Heart right ventricle (tissue), 16 donors: ENCODE measurements around the gene PPM1J. TPM values are rescaled to one million over a fixed set of nuclear protein-coding genes. Genes with fewer than 3 reads are reported as not detected.
"Not testable (repeated sequence)": the region's sequence is repeated elsewhere in the genome, so short reads cannot be mapped to it uniquely, and the experiment has no call there.

Experiments
- ATAC-seq, 8 donors: fragments of 200-7000 bp; cut with Tn5 transposase; one replicate each; pipeline ENCODE4 v1.9.1; 2020; ENCODE audit warnings: mild to moderate bottlenecking in 8 of 8, moderate library complexity in 8 of 8, moderate number of reproducible peaks in 1 of 8
- DNase-seq, 2 donors: peaks; one replicate each; pipeline ENCODE4 v3.0.0-alpha.2; 2020
- H3K27ac ChIP-seq, 10 donors: fragments of 200-600 bp; sonication (generic) in 2 of 10; one replicate each; pipeline versions ENCODE4 v1.5.0 to v1.8.0; 2020 to 2022; ENCODE audit warnings: mild to moderate bottlenecking in 3 of 10
- H3K27me3 ChIP-seq, 7 donors: fragments of 200-600 bp; one replicate each; pipeline ENCODE4 v1.8.0; 2021 to 2022; ENCODE audit warnings: mild to moderate bottlenecking in 2 of 7
- H3K36me3 ChIP-seq, 9 donors: fragments of 200-600 bp; sonication (generic) in 1 of 9; one replicate each; pipeline versions ENCODE4 v1.5.0 to v1.8.0; 2020 to 2022; ENCODE audit warnings: mild to moderate bottlenecking in 2 of 9
- H3K4me1 ChIP-seq, 9 donors: fragments of 200-600 bp; sonication (generic) in 1 of 9; one replicate each; pipeline versions ENCODE4 v1.5.0 to v1.8.0; 2020 to 2022; ENCODE audit warnings: mild to moderate bottlenecking in 4 of 9
- H3K4me3 ChIP-seq, 10 donors: fragments of 200-600 bp; sonication (generic) in 2 of 10; one replicate each; pipeline versions ENCODE4 v1.5.0 to v1.8.0; 2020 to 2022; ENCODE audit warnings: mild to moderate bottlenecking in 7 of 10, moderate library complexity in 2 of 10
- H3K9me3 ChIP-seq, 11 donors: fragments of 200-600 bp in 10 of 11; sonication (generic) in 2 of 11; one replicate each; pipeline versions ENCODE4 v1.5.0 to v1.8.0; 2013 to 2022; ENCODE audit warnings: mild to moderate bottlenecking in 2 of 11, control low read depth in 1 of 11, moderate library complexity in 1 of 11
- WGBS, 2 donors: extraction: QIAGEN DNeasy Blood & Tissue Kit; methylation state at CpG; one replicate each; pipeline ENCODE4 v1.1.7; 2013; ENCODE audit warnings: inconsistent platforms in 1 of 2; 5-methylcytosine and 5-hydroxymethylcytosine counted together
- intact Hi-C, 10 donors: fragments of 100-400 bp; cut with DNase I; formaldehyde crosslinking; loops; one replicate each; pipeline versions ENCODE4 v1.11.1 to v1.14.2; 2022
- polyA plus RNA-seq, 2 donors: library from polyadenylated mRNA; stranded (reverse); fragments of 200-250 nt; gene quantifications; one replicate each; pipeline ENCODE4 v1.2.3, GENCODE V29; 2013
- total RNA-seq, 10 donors: library from RNA; stranded (reverse); fragmentation: NEBNext Ultra II Directional in 3 of 10; extraction: Animal tissue kit (Norgen Biotek cat#: 25700) in 3 of 10; gene quantifications; one replicate each; pipeline versions ENCODE4 v1.2.1 to v1.2.4, GENCODE V29; 2021 to 2023
- TF ChIP-seq, protein P1 (sequence below), 9 donors: fragments of 200-600 bp; sonication (generic) in 2 of 9; IDR thresholded peaks; one replicate each; pipeline versions ENCODE4 v1.5.0 to v1.8.0; 2021 to 2022; ENCODE audit warnings: antibody characterized with exemption in 9 of 9, mild to moderate bottlenecking in 5 of 9, moderate library complexity in 1 of 9
- donor health status: Arrhythmogenic right ventricular cardiomyopathy.
- donor health status: ischemic (EF 13 %, LVEDD 7.1; RV severe dilation, severe dysfunction).
- donor health status: healthy with polysubstance abuse.
- donor health status: DM: no; HTN: yes; CAD: no.
- donor health status: DM: no; HTN: no; CAD: no.
- donor health status: ischemic (EF 25% LVEDD 6.9; RV normal size, moderate dysfunction).
- donor health status: ischemic (EF 25% LVEDD 5.7; RV mildly dilated, moderate dysfunction).
- donor health status: healthy.
- donor health status: DM: yes; HTN: yes; CAD: no.
- donor health status: Ischemic cardiomyopathy.
- donor health status: ischemic (EF 35%, LVEDD 5.7; RV mildly dilated, moderate dysfunction).
- donor health status: nonischemic (EF 11% LVEDD 7.7; RV severe dilation, severe dysfunction).
- donor health status: DM: yes; HTN: yes; CAD: no.
- donor health status: PGD.
- donor health status: ischemic (EF 29% LVEDD 5.4; RV normal size, mild dysfunction).
- donor health status: nonischemic (EF 23%, LVEDD 6.1; RV moderate dilation, normal function).

PPM1J gene
- total and polyA plus RNA-seq, 12 donors = 2.4 to 11.0 (median 8.1) TPM

DNA sequence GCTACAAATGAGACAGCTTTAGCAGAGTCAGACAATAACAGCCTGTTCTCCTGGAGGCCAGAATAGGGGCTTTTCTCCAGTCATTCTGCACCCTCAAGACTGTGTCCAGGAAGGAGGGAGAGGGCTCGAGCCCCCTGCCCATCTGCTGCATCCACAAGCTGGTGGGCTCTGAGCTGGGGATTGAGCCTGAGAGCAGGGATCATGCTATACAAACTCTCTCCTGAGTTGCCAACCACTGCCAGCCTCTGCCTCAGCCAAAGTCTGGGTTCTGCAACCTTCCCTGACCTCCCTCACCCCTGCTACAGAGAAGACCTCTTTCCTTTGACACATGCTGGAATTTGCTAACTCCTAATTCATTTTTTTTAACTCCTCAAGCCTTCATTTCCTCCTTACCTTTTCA is 14.8 kb upstream of the PPM1J start:
- TF ChIP-seq, protein P1, sequence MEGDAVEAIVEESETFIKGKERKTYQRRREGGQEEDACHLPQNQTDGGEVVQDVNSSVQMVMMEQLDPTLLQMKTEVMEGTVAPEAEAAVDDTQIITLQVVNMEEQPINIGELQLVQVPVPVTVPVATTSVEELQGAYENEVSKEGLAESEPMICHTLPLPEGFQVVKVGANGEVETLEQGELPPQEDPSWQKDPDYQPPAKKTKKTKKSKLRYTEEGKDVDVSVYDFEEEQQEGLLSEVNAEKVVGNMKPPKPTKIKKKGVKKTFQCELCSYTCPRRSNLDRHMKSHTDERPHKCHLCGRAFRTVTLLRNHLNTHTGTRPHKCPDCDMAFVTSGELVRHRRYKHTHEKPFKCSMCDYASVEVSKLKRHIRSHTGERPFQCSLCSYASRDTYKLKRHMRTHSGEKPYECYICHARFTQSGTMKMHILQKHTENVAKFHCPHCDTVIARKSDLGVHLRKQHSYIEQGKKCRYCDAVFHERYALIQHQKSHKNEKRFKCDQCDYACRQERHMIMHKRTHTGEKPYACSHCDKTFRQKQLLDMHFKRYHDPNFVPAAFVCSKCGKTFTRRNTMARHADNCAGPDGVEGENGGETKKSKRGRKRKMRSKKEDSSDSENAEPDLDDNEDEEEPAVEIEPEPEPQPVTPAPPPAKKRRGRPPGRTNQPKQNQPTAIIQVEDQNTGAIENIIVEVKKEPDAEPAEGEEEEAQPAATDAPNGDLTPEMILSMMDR (IDR thresholded peaks at IDR 0.05) = no peak
- Histone ChIP-seq H3K27me3 (peaks cover 0 to 9% (median 0%) of the 10 kb centered on the region in 7 donors), H3K4me1 (no peaks in the 10 kb centered on the region), H3K9me3 (no peaks in the 10 kb centered on the region), H3K4me3 (no peak overlapping the region), H3K36me3 (no peaks in the 10 kb centered on the region), H3K27ac (no peak overlapping the region)
- DNase-seq (no peak), ATAC-seq (no peak)
- intact Hi-C loops = loop anchor here in 2 of 10 donors (5.0 to 10.0 kb wide), 2 partner anchors 62 to 315 kb away; no protein-coding TSS in a partner anchor
- 63 to 71% methylated on average over 1 of the region's 1 CpG for WGBS, 2 donors

DNA sequence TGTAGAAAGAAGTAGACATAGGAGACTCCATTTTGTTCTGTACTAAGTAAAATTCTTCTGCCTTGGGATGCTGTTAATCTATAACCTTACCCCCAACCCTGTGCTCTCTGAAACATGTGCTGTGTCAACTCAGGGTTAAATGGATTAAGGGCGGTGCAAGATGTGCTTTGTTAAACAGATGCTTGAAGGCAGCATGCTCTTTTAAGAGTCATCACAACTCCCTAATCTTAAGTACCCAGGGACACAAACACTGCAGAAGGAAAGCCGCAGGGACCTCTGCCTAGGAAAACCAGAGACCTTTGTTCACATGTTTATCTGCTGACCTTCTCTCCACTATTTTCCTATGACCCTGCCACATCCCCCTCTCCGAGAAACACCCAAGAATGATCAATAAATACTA is 13.9 kb upstream of the PPM1J start:
- not testable (repeated sequence) for ATAC-seq, H3K4me1 ChIP-seq, H3K36me3 ChIP-seq, H3K4me3 ChIP-seq, H3K27me3 ChIP-seq, H3K9me3 ChIP-seq, H3K27ac ChIP-seq, DNase-seq
- intact Hi-C loops = loop anchor here in 2 of 10 donors (5.0 to 10.0 kb wide), 2 partner anchors 63 to 316 kb away; no protein-coding TSS in a partner anchor
- 70 to 75% methylated on average over 3 of the region's 3 CpGs for WGBS, 2 donors

DNA sequence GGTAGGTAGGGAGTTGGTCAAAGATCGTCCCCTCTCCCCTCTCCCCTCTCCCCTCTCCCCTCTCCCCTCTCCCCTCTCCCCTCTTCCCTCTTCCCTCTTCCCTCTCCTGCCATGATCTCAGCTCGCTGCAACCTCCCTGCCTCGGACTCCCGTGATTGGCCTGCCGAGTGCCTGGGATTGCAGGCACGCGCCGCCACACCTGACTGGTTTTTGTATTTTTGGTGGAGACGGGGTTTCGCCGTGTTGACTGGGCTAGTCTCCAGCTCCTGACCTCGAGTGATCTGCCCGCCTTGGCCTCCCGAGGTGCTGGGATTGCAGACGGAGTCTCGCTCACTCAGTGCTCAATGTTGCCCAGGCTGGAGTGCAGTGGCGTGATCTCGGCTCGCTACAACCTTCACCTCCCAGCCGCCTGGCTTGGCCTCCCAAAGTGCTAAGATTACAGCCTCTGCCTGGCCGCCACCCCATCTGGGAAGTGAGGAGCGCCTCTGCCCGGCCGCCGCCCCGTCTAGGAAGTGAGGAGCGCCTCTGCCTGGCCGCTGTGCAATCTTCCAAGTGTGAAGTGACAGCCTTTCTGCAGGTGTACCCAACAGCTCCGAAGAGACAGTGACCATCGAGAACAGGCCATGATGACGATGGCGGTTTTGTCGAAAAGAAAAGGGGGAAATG is 13.3 kb upstream of the PPM1J start:
- not testable (repeated sequence) for ATAC-seq, H3K27ac ChIP-seq, DNase-seq, H3K4me3 ChIP-seq, H3K9me3 ChIP-seq, H3K27me3 ChIP-seq, H3K4me1 ChIP-seq, H3K36me3 ChIP-seq
- 91 to 94% methylated on average over 28 to 33 of the region's 33 CpGs for WGBS, 2 donors
- intact Hi-C loops = loop anchor here in 2 of 10 donors (5.0 to 10.0 kb wide), 2 partner anchors 64 to 316 kb away; no protein-coding TSS in a partner anchor

DNA sequence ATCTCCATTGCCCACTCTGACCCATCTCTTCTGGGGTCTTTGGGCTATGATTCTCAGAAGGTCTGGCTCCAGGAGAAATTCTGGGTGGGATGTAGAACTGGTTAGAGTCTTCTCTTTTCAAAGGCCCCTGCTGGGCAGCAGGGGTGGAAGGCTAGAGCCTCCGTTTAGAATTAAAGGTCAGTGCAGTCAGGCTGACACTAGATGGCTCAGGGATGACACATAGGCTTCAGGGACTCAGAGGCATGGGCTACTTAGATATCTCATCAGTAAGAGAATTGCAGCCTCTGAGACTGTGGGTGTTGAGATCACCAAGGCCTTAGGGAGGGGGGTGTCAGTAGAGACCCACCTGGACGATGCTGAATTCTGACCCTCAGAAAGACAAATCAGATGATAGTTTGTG is 12.6 kb upstream of the PPM1J start:
- Histone ChIP-seq H3K27ac (no peak overlapping the region), H3K4me1 (peaks cover 0 to 7% (median 0%) of the 10 kb centered on the region in 9 donors), H3K9me3 (no peaks in the 10 kb centered on the region), H3K27me3 (peaks cover 0 to 15% (median 0%) of the 10 kb centered on the region in 7 donors), H3K4me3 (no peak overlapping the region), H3K36me3 (no peaks in the 10 kb centered on the region)
- DNase-seq = no peak
- no peak for ATAC-seq
- intact Hi-C loops = loop anchor here in 2 of 10 donors (5.0 to 10.0 kb wide), 2 partner anchors 65 to 317 kb away; no protein-coding TSS in a partner anchor
- 59 to 64% methylated on average over 2 of the region's 2 CpGs for WGBS, 2 donors
- TF ChIP-seq, protein P1 (IDR thresholded peaks at IDR 0.05) = no peak

DNA sequence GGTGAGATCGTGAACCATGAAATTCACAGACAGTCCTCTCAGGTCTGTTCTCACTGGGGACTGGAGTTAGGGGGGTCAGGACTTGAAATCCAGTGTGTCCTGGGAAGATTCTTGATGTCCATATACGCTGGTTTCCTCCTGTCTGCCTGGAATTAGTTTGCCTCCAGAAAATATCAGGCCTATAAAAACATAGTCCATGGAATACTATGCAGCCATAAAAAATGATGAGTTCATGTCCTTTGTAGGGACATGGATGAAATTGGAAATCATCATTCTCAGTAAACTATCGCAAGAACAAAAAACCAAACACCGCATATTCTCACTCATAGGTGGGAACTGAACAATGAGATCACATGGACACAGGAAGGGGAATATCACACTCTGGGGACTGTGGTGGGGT is 9.1 kb upstream of the PPM1J start:
- H3K27me3 ChIP-seq = peaks cover 0 to 27% (median 7%) of the 10 kb centered on the region in 7 donors
- ATAC-seq, H3K4me3 ChIP-seq, H3K9me3 ChIP-seq, H3K27ac ChIP-seq, DNase-seq, H3K36me3 ChIP-seq: not testable (repeated sequence)
- peaks cover 0 to 14% (median 7%) of the 10 kb centered on the region in 9 donors for H3K4me1 ChIP-seq
- intact Hi-C loops = loop anchor here in 1 of 10 donors (10.0 kb wide), 1 partner anchor 321 kb away; no protein-coding TSS in a partner anchor
- 95 to 98% methylated on average over 2 of the region's 4 CpGs for WGBS, 2 donors

DNA sequence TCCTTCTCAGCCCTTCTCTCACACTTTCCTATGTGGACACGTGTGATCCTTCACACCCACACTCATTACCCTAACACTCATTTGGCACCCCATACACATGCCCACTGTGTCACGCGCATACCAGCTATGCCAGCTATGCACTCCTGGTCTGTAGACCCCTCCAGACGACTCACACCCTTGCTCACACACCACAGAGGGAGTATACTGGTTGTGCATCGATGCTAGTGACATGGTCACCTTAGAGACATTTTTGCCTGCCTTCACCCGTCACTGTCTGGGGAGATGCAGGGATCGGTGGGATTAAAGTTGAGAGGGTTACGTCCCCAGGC is 8.3 kb upstream of the PPM1J start:
- Histone ChIP-seq H3K27me3 (peaks cover 0 to 31% (median 12%) of the 10 kb centered on the region in 7 donors), H3K27ac (no peak overlapping the region), H3K36me3 (no peaks in the 10 kb centered on the region), H3K9me3 (no peaks in the 10 kb centered on the region), H3K4me1 (peaks cover 0 to 20% (median 7%) of the 10 kb centered on the region in 9 donors), H3K4me3 (no peak overlapping the region)
- DNase-seq (no peak), ATAC-seq (no peak)
- TF ChIP-seq, protein P1 (IDR thresholded peaks at IDR 0.05) = no peak
- WGBS, 2 donors = 82 to 84% methylated on average over 8 of the region's 8 CpGs
- intact Hi-C loops = loop anchor here in 1 of 10 donors (10.0 kb wide), 1 partner anchor 321 kb away; no protein-coding TSS in a partner anchor
